GM19468 (cell line): Measurements from ENCODE around the gene FAT2.

Source experiments
- ATAC-seq: cut with Tn5 transposase; IDR thresholded peaks from one replicate; pipeline ENCODE4 v1.9.1; 2021; ENCODE audit warnings: mild to moderate bottlenecking, moderate library complexity, moderate number of reproducible peaks; ENCODE audit not compliant: unreplicated experiment; ENCODE audit errors: extremely low read depth

Gene FAT2

DNA sequence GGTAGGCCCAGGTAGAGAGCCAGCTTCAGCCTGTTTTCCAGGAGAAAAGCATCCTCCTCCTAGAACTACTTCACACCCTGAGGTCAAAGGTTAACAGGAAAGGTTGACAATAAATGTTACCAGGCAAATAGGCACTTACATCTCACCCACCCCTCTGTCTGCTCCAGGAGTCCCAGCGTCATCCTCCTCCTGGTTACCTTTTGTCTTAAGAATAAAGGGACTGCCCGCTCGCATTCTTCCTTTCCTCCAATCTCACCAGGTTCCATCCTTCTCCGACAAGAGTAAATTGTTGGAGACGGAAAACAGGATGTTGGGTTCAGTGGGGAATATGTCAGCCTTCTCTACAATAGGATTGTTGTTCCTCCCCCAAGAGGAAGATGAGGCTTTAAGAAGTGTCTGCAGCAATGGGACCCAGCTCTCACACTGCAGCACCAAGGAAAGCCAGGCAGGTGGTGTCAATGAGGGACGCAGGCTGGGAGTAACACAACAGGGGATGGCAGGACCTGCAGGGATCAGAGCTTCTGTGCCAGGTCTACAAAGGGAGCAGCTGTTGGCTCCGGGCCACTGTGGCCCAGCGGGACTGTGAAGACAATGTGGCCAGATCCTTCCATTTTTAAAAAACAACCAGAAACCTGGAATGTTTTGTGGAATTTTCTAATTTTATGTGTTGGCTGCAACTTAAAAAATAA is 29.0 kb downstream of the FAT2 start:
- no peak for ATAC-seq

DNA sequence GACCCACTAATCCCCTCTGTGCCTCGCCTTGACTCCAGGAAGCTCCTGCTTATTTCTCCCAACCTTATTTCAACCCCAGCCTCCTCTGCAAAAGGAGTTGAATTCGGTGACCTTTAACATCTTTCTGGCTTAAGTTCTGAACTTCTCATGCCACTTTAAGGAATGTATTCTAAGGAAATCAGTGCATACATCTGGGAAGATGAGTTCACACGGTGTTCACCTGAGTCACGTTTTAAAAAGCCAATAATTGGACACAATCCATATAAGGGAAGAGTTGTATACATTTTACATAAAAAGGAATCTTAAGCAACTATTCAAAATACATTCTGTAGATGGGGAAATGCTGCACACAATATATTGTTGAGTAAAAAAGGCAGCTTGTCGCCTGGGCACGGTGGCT is 33.2 kb downstream of the FAT2 start:
- no peak for ATAC-seq

DNA sequence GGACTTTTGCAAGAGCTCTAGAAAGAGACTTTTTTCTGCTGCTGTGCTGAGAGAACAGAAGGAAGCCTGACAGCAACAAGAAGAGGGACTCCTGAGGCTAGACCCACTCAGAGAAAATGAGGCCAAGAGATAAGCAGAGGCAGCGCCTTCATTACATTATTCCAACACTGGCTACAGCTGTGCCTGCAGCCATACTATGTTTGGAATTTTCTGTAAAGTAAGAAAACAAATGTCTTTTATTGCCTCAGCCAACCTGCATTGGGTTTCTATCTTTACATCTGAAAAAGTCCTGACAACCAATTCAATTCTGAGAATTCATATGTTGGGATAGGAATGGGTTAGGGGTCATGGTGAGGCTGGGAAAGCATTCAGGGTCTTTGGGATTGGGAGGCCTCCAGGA is 33.7 kb downstream of the FAT2 start:
- ATAC-seq, result no peak

DNA sequence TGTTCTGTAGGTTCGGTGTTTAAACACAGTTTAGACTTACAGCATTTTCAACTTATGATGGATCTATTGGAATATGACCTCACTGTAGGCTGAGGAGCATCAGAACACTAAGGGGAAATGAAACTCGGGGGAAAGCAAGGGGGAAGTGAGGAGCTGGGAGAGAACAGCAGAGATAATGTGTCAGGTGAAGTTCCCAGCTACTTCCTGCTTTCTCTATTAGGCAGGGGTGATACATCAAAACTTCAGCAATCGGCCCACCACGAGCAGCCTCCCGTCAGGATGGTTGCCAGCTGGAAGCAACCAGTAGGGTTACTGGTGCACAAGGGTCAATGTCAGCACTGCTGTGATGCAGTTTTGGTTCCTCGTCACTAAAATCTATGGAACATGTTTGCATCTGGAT is 34.3 kb downstream of the FAT2 start:
- ATAC-seq, result no peak

DNA sequence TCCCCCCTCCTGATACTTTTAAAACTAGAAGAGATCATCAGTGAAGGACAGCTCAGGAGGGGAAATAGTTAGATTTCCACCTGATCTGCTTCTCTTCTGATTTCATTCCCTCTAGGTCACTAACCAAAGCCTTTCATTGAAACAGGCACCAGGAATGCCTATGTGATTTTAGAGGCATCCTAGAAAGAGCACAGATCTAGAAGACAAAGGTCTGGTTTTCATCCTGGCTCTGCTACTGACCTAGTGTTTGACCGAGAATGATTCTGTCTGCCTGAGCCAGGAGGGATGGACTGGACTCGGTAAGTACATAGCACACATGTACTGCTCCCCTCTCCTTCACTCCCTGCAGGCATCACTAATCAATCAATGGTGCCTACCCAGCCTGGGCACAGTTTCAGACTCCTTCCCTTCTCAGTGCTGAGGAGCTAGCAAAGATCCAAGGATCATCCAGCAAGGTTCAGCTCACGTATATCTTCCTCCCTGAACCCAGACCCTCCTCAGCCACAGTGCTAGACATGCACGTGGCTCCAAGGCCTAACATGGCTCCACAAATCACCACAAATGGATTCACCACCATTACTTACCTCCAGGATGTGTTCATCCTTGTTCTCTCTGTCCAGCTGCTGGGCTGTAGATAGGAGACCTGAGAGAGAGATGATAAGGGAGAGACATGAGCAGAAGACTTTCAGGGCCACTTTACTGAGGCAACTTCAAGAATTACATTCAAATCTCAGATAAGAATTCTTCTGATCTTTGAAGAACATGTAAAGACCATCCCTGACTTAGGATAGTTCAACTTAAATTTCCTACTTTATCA is 35.2 kb downstream of the FAT2 start:
- no peak for ATAC-seq

DNA sequence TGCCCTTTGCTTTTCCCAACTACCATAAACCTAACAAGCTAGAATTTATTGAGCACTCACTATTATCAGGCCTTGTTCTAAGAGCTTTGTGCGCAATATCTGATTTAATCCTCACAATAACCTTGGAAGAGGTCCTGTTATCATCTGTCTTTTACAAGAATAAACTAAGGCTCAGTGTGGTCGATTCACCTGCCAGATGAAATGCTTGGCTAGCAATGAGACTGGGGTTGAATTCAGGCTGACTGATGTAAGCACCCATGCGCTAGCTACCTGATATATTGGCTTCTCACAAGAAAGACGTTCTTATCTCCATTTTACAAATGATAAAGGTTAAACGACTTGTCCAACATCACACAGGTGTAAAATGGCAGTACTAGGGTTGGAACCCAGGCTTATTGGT is 37.4 kb downstream of the FAT2 start:
- ATAC-seq, result no peak

DNA sequence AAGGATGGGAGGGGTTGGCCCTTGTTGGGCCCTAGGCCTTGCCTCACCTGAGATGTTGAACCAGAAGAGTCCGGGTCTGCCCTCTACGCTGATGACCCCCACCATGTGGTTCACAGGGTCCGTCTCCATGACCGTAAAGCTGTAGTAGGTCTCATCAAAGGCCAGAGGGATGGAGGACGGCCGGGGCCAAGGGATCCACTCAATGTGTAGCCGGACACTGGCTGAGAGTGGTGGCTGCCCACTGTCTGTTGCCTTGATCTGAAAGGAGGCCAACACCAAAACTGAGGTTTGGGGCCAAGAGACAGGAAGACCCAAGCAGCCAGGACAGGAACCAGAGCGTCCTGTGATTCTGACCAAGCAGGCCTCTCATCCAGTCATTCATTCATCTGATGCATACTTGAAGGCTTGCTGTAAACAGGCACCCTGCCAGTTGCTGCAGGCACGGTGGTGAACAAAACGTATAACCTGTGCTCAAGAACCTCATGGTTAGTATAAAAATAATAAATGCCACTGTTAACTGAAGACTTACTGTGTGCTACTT is 37.9 kb downstream of the FAT2 start:
- no peak for ATAC-seq

DNA sequence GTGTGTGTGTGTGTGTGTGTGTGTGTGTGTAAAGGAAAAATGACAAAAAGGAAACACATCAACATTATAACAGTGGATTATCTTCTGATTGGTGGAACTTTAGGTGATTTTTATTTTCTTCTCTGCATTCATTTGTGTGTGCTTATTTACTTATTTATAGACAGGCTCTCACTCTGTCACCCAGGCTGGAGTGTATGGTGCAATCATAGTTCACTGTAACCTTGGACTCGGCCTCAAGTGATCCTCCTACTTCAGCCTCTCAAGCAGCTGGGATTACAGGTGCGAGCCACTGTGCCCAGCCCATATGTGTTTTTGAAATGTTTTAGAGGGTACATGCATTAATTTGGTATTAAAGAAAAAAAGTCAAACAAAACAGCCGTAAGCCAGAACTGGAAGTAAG is 39.1 kb downstream of the FAT2 start:
- no peak for ATAC-seq

DNA sequence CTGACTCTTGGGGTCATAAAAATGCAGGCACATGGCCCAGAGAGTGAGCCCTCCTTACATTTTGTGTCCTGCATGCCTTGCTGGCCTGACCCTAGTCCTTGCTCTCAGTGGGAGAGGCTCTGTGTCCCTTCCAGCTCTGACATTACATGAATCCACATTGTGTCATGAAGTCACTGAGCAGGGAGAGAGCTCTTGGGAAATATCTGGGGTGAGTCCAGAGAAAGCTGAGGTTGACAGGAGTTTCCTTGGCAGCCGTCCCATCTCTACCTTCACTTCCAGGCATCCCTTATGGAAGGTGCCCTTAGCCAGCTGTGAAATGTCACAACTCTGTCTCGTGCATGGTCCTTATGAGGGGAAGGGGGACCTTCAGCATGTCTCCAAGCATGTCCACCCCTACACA is 41.0 kb downstream of the FAT2 start:
- no peak for ATAC-seq

DNA sequence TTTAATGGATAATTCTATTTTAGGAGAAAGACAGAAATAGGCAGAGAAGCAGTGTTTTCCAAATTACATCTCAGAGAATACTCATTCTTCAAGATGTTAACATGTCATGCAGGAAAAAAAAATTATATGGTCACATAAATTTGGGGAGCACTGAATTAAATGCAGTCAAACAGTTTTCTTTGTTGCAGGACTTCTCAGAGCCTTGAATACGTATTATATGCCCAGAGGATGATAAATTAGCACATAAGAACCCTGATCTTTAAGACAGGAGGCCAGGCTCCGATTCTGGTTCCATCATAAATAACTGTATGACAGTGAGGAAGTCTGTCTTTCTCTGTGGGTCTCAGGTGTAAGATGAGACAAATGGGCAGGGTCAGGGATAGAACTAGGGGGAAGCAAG is 41.4 kb downstream of the FAT2 start:
- no peak for ATAC-seq

DNA sequence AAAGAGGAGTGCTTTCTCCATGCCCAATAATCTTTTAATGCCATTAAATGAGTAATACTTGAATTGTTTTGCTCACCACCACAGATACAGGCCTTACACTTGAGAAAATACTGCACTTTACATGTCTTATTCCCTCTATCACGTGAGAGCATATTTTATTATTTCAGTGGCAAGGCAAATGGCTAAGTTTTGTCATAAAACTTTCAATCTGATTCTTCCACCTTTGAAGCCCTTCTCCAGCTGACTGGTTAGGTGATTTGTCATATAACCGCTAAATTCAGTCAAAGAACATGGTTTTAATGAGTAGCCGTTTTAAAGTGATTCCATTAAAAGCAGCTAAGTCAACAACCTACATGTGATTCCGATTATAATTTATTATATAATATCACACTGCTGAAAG is 43.8 kb downstream of the FAT2 start:
- ATAC-seq, result no peak

DNA sequence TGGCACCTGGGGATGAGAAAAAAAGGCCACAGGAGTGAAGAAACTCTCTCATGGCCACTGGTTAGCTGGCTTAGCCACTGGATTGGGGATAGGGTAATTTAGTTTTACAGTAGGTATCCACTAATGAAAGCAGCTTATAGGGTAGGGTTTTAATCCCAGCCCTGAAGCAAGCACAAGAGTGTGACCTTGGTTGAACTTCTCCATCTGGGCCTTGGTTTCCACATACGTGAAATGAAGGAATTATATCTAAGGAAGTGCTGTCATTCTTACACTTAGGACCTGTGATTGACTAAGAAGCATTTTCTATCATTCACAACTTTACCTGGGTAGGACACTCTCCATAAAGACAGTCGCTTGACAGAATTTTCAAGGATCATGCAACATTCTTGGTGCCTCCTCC is 49.6 kb downstream of the FAT2 start:
- ATAC-seq, result no peak
